Trophoblast cell (in vitro differentiated cells and primary cell): ENCODE measurements around the gene GLP2R.
A peak's percentile ranks its signal among the peaks of the same experiment; 100 is the strongest.

ENCODE experiments used
- DNase-seq, 2 donors: peaks; one replicate each; pipeline ENCODE4 v3.0.0-alpha.2; 2016
- H2AFZ ChIP-seq: 2 replicates; pipeline ENCODE4 v1.6.1; 2013; ENCODE audit warnings: low read length, moderate library complexity, mild to moderate bottlenecking; ENCODE audit not compliant: insufficient read depth, poor library complexity
- H2AK5ac ChIP-seq: 2 replicates; pipeline ENCODE4 v1.6.1; 2013; ENCODE audit warnings: mild to moderate bottlenecking, low read length
- H2BK120ac ChIP-seq: 2 replicates; pipeline ENCODE4 v1.6.1; 2013; ENCODE audit warnings: low read length, mild to moderate bottlenecking, moderate library complexity; ENCODE audit not compliant: insufficient read depth, poor library complexity
- H2BK12ac ChIP-seq: 2 replicates; pipeline ENCODE4 v1.6.1; 2013; ENCODE audit warnings: mild to moderate bottlenecking, low read length, moderate library complexity
- H2BK5ac ChIP-seq: 2 replicates; pipeline ENCODE4 v1.6.1; 2013; ENCODE audit warnings: low read length, low read depth, moderate library complexity, mild to moderate bottlenecking; ENCODE audit not compliant: poor library complexity
- H3K14ac ChIP-seq: 2 replicates; pipeline ENCODE4 v1.6.1; 2013; ENCODE audit warnings: mild to moderate bottlenecking, low read length
- H3K18ac ChIP-seq: 2 replicates; pipeline ENCODE4 v1.6.1; 2013; ENCODE audit warnings: mild to moderate bottlenecking, low read length
- H3K23ac ChIP-seq: 2 replicates; pipeline ENCODE4 v1.6.1; 2013; ENCODE audit warnings: low read length
- H3K27ac ChIP-seq: 2 replicates; pipeline ENCODE4 v1.5.1; 2013; ENCODE audit warnings: low read depth, mild to moderate bottlenecking, inconsistent platforms, low read length, moderate library complexity
- H3K27me3 ChIP-seq: 2 replicates; pipeline ENCODE4 v1.6.1; 2013; ENCODE audit warnings: inconsistent platforms, mild to moderate bottlenecking, low read length, moderate library complexity; ENCODE audit not compliant: insufficient read depth
- H3K36me3 ChIP-seq, 2 experiments: 1 replicate in 1 of 2; 2 replicates in 1 of 2; pipeline ENCODE4 v1.6.1; 2013; ENCODE audit warnings: low read length in 2 of 2, mild to moderate bottlenecking in 2 of 2, moderate library complexity in 1 of 2; ENCODE audit not compliant: insufficient read depth in 2 of 2, control insufficient read depth in 1 of 2
- H3K4ac ChIP-seq: 2 replicates; pipeline ENCODE4 v1.6.1; 2013; ENCODE audit warnings: low read depth, mild to moderate bottlenecking, low read length, moderate library complexity
- H3K4me1 ChIP-seq, 2 experiments: 1 replicate in 1 of 2; 2 replicates in 1 of 2; pipeline ENCODE4 v1.6.1; 2013; ENCODE audit warnings: low read length in 2 of 2, mild to moderate bottlenecking in 2 of 2, moderate library complexity in 1 of 2; ENCODE audit not compliant: insufficient read depth in 2 of 2, control insufficient read depth in 1 of 2
- H3K4me2 ChIP-seq: 2 replicates; pipeline ENCODE4 v1.6.1; 2013; ENCODE audit warnings: inconsistent platforms, mild to moderate bottlenecking, low read length, moderate library complexity
- H3K4me3 ChIP-seq: 2 replicates; pipeline ENCODE4 v1.5.1; 2013; ENCODE audit warnings: mild to moderate bottlenecking, low read depth, low read length, inconsistent platforms
- H3K79me1 ChIP-seq: one replicate; pipeline ENCODE4 v1.6.1; 2013; ENCODE audit warnings: low read length
- H3K79me2 ChIP-seq: 2 replicates; pipeline ENCODE4 v1.6.1; 2013; ENCODE audit warnings: low read length, mild to moderate bottlenecking; ENCODE audit not compliant: control insufficient read depth, insufficient read depth, poor library complexity
- H3K9ac ChIP-seq: 2 replicates; pipeline ENCODE4 v1.6.1; 2013; ENCODE audit warnings: mild to moderate bottlenecking, low read length
- H3K9me3 ChIP-seq: 2 replicates; pipeline ENCODE4 v1.6.1; 2013; ENCODE audit warnings: low read depth, mild to moderate bottlenecking, control low read depth, inconsistent platforms, low read length; ENCODE audit not compliant: insufficient read depth
- H4K12ac ChIP-seq: 2 replicates; pipeline ENCODE4 v1.6.1; 2013; ENCODE audit warnings: low read depth, mild to moderate bottlenecking, low read length, moderate library complexity
- H4K8ac ChIP-seq: 2 replicates; pipeline ENCODE4 v1.6.1; 2013; ENCODE audit warnings: low read depth, mild to moderate bottlenecking, low read length, moderate library complexity
- H4K91ac ChIP-seq: one replicate; pipeline ENCODE4 v1.6.1; 2013; ENCODE audit warnings: low read depth, mild to moderate bottlenecking, low read length, moderate library complexity
- WGBS: extraction: QIAGEN DNeasy Blood & Tissue Kit; methylation state at CpG from one replicate; pipeline ENCODE4 v1.1.7; 2013; ENCODE audit warnings: missing lambda C conversion rate; ENCODE audit not compliant: insufficient read length, insufficient coverage; ENCODE audit errors: extremely low coverage; 5-methylcytosine and 5-hydroxymethylcytosine counted together

Gene GLP2R

DNA sequence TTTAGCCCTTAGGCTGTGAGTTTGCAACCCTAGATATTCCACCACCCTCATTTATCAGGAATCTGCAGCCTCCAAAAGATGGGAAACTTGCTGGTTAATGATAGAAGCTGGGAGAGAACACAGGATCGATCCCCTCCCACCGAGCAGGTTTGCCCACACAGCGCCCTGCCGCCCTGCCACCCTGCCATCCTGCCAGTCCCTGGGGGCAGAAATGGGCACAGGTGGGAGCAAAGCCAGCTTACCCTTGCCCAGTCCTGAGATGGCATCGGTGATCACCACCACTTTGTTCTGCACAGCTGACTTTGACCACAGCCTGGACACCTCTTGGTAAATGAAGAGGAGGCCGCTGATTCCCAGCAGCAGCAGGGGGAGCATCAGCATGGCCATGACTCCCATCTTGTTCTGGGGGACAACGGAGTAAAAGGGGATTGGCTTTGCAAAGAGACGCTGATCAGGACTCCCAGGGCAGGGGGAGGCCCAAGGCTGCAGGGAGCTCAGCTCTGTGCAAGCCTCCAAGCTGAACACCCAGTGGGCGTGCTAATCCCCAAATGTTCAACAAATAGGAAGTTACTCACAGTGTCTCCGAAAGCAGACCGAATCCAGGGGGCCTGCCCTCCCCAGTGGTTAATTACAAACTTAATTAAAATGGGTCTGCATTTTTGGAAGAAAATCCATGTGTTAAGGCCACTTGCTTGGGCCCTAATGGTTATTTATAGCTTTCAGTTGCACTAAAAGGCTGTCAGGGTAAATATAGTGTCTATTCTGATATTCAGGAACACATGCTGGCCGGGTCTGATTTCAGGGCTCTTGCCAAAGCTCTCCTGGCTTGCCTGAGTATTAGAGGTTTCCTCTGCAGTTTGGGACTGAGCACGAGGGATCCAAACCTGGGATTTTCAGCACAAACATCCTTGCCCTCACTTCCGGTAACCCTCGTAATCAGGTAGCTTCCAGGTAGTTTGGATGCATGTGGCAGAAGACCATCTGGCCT lies 34.5 kb upstream of the GLP2R start, which contains the start of gene DHRS7C:
Gene DHRS7C (minus strand): TSS at position 704 of the 988 bp plus-strand sequence. CDS start 308 bp downstream, at position 396.
- no peak within 1 kb of the TSS for H3K4ac ChIP-seq
- H2BK12ac ChIP-seq = no peak within 1 kb of the TSS
- no peak within 1 kb of the TSS for H2BK120ac ChIP-seq
- H3K18ac ChIP-seq = no peak within 1 kb of the TSS
- no peak within 1 kb of the TSS for H4K91ac ChIP-seq
- H3K27me3 ChIP-seq = no peaks in the 10 kb centered on the region
- H2AFZ ChIP-seq = no peak within 1 kb of the TSS
- H3K9me3 ChIP-seq = no peaks in the 10 kb centered on the region
- H3K27ac ChIP-seq = no peak within 1 kb of the TSS
- no CpG with 5 or more reads among the region's 15 CpGs for WGBS
- H2AK5ac ChIP-seq = no peak within 1 kb of the TSS
- no peaks in the 10 kb centered on the region for H3K4me1 ChIP-seq
- H2BK5ac ChIP-seq = no peak within 1 kb of the TSS
- no peaks in the 10 kb centered on the region for H3K79me1 ChIP-seq
- no peaks in the 10 kb centered on the region for H3K79me2 ChIP-seq
- H3K4me2 ChIP-seq = no peak within 1 kb of the TSS
- H3K14ac ChIP-seq = no peak within 1 kb of the TSS
- no peaks in the 10 kb centered on the region for H3K36me3 ChIP-seq
- no peak within 1 kb of the TSS for H4K12ac ChIP-seq
- H3K9ac ChIP-seq = no peak within 1 kb of the TSS
- H3K23ac ChIP-seq = no peak within 1 kb of the TSS
- H4K8ac ChIP-seq = no peak within 1 kb of the TSS
- peak within 1 kb of the TSS; percentile 5 for H3K4me3 ChIP-seq
- no peak for DNase-seq

DNA sequence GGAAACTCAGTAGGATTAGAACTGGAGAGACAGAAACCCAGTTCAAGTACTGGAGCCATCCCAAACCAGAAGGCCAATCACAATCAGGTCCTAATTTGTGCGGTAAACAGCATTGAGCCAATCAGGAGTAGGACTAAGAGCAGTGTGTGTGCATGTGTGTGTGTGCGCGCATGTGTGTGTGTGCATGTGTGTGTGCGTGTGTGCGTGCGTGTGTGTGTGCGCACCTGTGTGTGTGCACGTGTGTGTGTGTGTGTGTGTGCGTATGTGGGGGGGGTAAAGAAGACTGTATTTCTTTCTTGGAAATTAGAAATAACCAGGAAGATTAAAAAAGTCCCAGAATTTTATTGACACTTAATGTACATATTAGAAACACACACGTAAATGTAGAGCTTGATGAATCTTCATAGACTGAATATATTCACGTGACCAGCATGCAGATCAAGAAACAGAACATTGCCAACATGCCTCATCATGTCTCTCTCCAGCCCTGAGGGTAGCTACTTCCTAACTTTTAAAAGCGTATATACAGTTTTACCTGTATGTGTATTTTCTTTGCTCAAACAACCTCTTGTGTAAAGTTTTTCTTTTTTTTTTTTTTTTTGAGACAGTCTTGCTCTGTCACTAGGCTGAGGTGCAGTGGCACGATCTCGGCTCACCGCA lies 33.4 kb upstream of the GLP2R start:
- no peak overlapping the region for H3K4me2 ChIP-seq
- no peak overlapping the region for H3K18ac ChIP-seq
- no peaks in the 10 kb centered on the region for H3K9me3 ChIP-seq
- H3K79me2 ChIP-seq = no peaks in the 10 kb centered on the region
- H4K91ac ChIP-seq = no peak overlapping the region
- H3K23ac ChIP-seq = no peak overlapping the region
- no peak overlapping the region for H2AK5ac ChIP-seq
- H3K4ac ChIP-seq = no peak overlapping the region
- peak overlapping the region; percentile 5 for H3K4me3 ChIP-seq
- H2BK12ac ChIP-seq = no peak overlapping the region
- no peaks in the 10 kb centered on the region for H3K27me3 ChIP-seq
- H3K79me1 ChIP-seq = no peaks in the 10 kb centered on the region
- DNase-seq = peak in 1 of 2 donors; percentile 60
- H2BK5ac ChIP-seq = no peak overlapping the region
- H2BK120ac ChIP-seq = no peak overlapping the region
- no peaks in the 10 kb centered on the region for H3K4me1 ChIP-seq
- H3K36me3 ChIP-seq = no peaks in the 10 kb centered on the region
- no CpG with 5 or more reads among the region's 15 CpGs for WGBS
- no peak overlapping the region for H3K14ac ChIP-seq
- no peak overlapping the region for H4K12ac ChIP-seq
- no peak overlapping the region for H4K8ac ChIP-seq
- no peak overlapping the region for H3K9ac ChIP-seq
- H2AFZ ChIP-seq = no peak overlapping the region
- H3K27ac ChIP-seq = no peak overlapping the region

DNA sequence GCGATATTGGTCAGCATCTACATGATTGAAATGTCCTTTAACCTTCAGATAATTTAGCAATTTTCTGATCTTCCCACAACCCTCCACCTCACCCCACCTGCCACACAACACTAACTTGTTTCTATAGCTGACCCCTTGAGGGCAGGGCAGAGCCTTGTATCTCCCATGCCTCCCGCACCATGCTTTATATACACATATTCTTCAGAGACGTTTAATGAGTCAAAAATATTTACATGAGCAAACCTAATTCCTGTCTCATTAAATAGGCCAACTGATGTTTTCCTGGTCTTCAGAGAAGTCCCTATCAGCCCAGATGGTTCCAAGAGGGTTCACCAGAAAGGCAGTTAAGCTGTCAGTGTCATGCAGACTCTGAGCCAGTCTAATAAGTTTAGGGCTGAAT lies 27.7 kb upstream of the GLP2R start:
- H4K8ac ChIP-seq = no peak overlapping the region
- no peak overlapping the region for H3K23ac ChIP-seq
- no peaks in the 10 kb centered on the region for H3K36me3 ChIP-seq
- no peak overlapping the region for H3K4ac ChIP-seq
- H4K12ac ChIP-seq = no peak overlapping the region
- H3K79me2 ChIP-seq = no peaks in the 10 kb centered on the region
- WGBS = no CpG with 5 or more reads among the region's 3 CpGs
- no peak overlapping the region for H3K4me3 ChIP-seq
- peaks cover 2% of the 10 kb centered on the region for H3K79me1 ChIP-seq
- no peaks in the 10 kb centered on the region for H3K9me3 ChIP-seq
- no peak for DNase-seq
- H2AK5ac ChIP-seq = no peak overlapping the region
- no peak overlapping the region for H2BK12ac ChIP-seq
- no peaks in the 10 kb centered on the region for H3K27me3 ChIP-seq
- H3K18ac ChIP-seq = no peak overlapping the region
- H2BK120ac ChIP-seq = no peak overlapping the region
- H3K4me1 ChIP-seq = peaks cover 3% of the 10 kb centered on the region in 2 experiments
- no peak overlapping the region for H4K91ac ChIP-seq
- H3K14ac ChIP-seq = no peak overlapping the region
- no peak overlapping the region for H3K4me2 ChIP-seq
- H3K27ac ChIP-seq = no peak overlapping the region
- H2BK5ac ChIP-seq = no peak overlapping the region
- H2AFZ ChIP-seq = no peak overlapping the region
- H3K9ac ChIP-seq = no peak overlapping the region

DNA sequence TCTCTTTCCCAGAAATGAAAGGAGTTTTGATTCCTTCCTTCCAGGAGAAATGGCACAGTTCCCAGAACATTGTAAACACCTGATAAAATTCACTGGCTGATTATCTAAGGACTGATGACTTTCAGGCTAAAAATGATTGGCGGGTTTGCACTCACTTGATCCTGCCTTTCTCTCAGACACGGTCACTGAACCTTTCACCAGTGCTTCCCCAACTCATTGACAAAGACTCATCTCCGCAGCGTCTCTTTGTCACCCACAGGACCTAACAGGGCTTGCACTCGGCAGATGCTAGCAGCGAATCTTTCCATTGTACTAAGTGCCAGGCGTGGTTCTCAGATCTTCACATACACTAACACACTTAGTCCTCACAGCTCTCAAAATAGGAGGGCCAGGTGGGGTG lies 27.0 kb upstream of the GLP2R start:
- Histone ChIP-seq H3K4ac (no peak overlapping the region), H3K27ac (no peak overlapping the region), H3K27me3 (no peaks in the 10 kb centered on the region), H4K91ac (no peak overlapping the region), H3K4me2 (no peak overlapping the region), H3K23ac (no peak overlapping the region), H3K18ac (no peak overlapping the region), H3K36me3 (no peaks in the 10 kb centered on the region), H3K79me1 (peaks cover 2% of the 10 kb centered on the region), H2AFZ (no peak overlapping the region), H3K9ac (no peak overlapping the region), H3K4me1 (peaks cover 3% of the 10 kb centered on the region in 2 experiments), H3K9me3 (no peaks in the 10 kb centered on the region), H4K8ac (no peak overlapping the region), H3K79me2 (no peaks in the 10 kb centered on the region), H2BK120ac (no peak overlapping the region), H4K12ac (no peak overlapping the region), H2BK12ac (no peak overlapping the region), H3K4me3 (no peak overlapping the region), H3K14ac (no peak overlapping the region), H2BK5ac (no peak overlapping the region), H2AK5ac (no peak overlapping the region)
- no peak for DNase-seq
- no CpG with 5 or more reads among the region's 7 CpGs for WGBS
